Fibroblast of the aortic adventitia (primary cell): ENCODE data around the gene CD226. TPM values are rescaled to one million over a fixed set of nuclear protein-coding genes. Genes with fewer than 3 reads are reported as not detected.

Experiments used
- DNase-seq: peaks from one replicate; pipeline ENCODE4 v3.0.0-alpha.2; 2010; ENCODE audit warnings: low read depth
- H3K4me3 ChIP-seq: 2 replicates; pipeline ENCODE4 v1.5.1; 2011; ENCODE audit warnings: low read depth, mild to moderate bottlenecking, control low read depth, low read length, moderate library complexity
- CTCF ChIP-seq: IDR thresholded peaks from 2 replicates; pipeline ENCODE4 v1.5.1; 2011; ENCODE audit warnings: mild to moderate bottlenecking, low read length, control low read depth, inconsistent platforms; ENCODE audit not compliant: insufficient read depth
- total RNA-seq: library from RNA; depleted of rRNA; stranded (reverse); fragments of >200 nt; gene quantifications from 2 replicates; pipeline ENCODE4 v1.2.3, GENCODE V29; 2012; ENCODE audit warnings: low replicate concordance

Gene CD226
- total RNA-seq, 1 donor, result 0.99 TPM

- peak overlapping the region; percentile 10 for H3K4me3 ChIP-seq
- DNase-seq, result peak; percentile 71
- no peak for TF ChIP-seq CTCF
These were observed 1.4 kb upstream of the CD226 start for GRCh38 chr18:69948919-69949537.

GRCh38 chr18:69948256-69948655 lies 583 bp upstream of the CD226 start:
- TF ChIP-seq CTCF, result no peak
- no peak for DNase-seq

GRCh38 chr18:69946608-69947155 lies 991 bp downstream of the CD226 start:
- no peak overlapping the region for H3K4me3 ChIP-seq
- TF ChIP-seq CTCF, result no peak
- DNase-seq, result no peak

More at GRCh38 chr18:69948256-69948655, 583 bp upstream of the CD226 start:
- no peak overlapping the region for H3K4me3 ChIP-seq

- no peak overlapping the region for H3K4me3 ChIP-seq
- no peak for TF ChIP-seq CTCF
- DNase-seq, result no peak
These were observed 2.2 kb downstream of the CD226 start for GRCh38 chr18:69945220-69946114.

- DNase-seq, result no peak
- H3K4me3 ChIP-seq, result no peak overlapping the region
- no peak for TF ChIP-seq CTCF
These were observed 3.2 kb downstream of the CD226 start for GRCh38 chr18:69944436-69944835.

- H3K4me3 ChIP-seq, result no peak overlapping the region
- TF ChIP-seq CTCF, result no peak
- no peak for DNase-seq
These were observed 4.7 kb downstream of the CD226 start for GRCh38 chr18:69943021-69943420.
